Measurements from ENCODE around the gene C2orf49. TPM values are rescaled to one million over a fixed set of nuclear protein-coding genes. Genes with fewer than 3 reads are reported as not detected.

C2orf49 gene
- total and polyA plus RNA-seq, 10 of the 15 experiments (the other 5 are each of a cell fraction or from before 2014, with no cell fraction given), result 7.2 to 24.2 (median 15.5) TPM

DNA sequence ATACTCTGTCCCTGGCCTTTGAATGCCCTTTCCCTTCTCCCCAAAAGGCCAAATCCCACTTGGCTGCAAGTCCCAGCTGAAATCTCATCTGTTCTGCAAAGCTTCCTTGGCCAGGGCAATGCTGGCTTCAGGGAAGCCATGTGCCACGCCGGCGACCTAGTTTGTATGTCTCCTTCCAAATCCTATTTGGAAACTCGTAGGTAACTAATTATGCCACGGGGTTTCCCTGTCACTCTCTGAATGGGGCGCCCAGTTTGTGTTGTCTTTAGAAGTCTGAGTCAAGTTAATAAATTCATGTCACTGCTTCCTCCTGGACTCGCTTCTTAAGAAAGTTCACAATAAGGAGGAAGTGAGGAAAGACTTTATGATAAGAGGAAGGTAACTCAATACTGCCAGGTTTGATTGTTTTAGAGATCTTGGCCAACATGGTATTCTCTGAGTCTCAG, 42.4 kb downstream of the C2orf49 start:
- no peaks in the 10 kb centered on the region for H3K36me3 ChIP-seq (ENCODE audit: control insufficient read depth in 2 of 2, insufficient read depth in 2 of 2, low read length in 1 of 2)
- H3K4me2 ChIP-seq (ENCODE audit: control insufficient read depth, insufficient read depth), result no peak overlapping the region
- 54% methylated on average over 7 of the region's 7 CpGs for WGBS (ENCODE audit: insufficient coverage, insufficient replicate concordance, low lambda C conversion rate, missing lambda C conversion rate)
- no peak overlapping the region for H2AFZ ChIP-seq (ENCODE audit: control insufficient read depth, low read depth, low read length)
- no peak for FAIRE-seq
- ChIA-PET POLR2A (no interaction called here), SMC1A (ENCODE audit: uncharacterized antibody, unreplicated experiment) (interaction anchor here (1.5 kb wide), 1 partner anchor 140 kb away, joined by 3 read pairs; no protein-coding TSS in a partner anchor), RAD21 (ENCODE audit: unreplicated experiment) (no interaction called here), CTCF (no interaction called here)
- in situ Hi-C loops (cut with MboI) (no loop called here), intact Hi-C loops (cut with micrococcal nuclease; ENCODE audit: unreplicated experiment) (loop anchor here (10.0 kb wide), 1 partner anchor 365 kb away; the partner anchor contains the start of gene NCK2)
- H3K4me3 ChIP-seq, result no peak overlapping the region
- H3K27ac ChIP-seq (ENCODE audit: control insufficient read depth, insufficient read depth), result no peak overlapping the region
- no peaks in the 10 kb centered on the region; the same call in 1 of the 2 replicates for H3K79me2 ChIP-seq (ENCODE audit: control insufficient read depth, insufficient read depth, low read length)
- no peaks in the 10 kb centered on the region for H3K9me3 ChIP-seq (replicated peaks; ENCODE audit: control insufficient read depth, insufficient read depth, low read length)
- no TSS peak for BruUV-seq (replicated peaks)
- no peaks in the 10 kb centered on the region for H4K20me1 ChIP-seq (ENCODE audit: control insufficient read depth, insufficient read depth)
- ATAC-seq, result no peak
- no peak for DNase-seq (ENCODE audit: low read depth, low spot score)
- TF ChIP-seq BMI1 (IDR thresholded peaks at IDR 0.05; ENCODE audit: borderline replicate concordance) (no peak), MYC (IDR thresholded peaks at IDR 0.05; ENCODE audit: insufficient read depth, insufficient read length, insufficient replicate concordance, low read length, severe bottlenecking) (no peak), NFYB (IDR thresholded peaks at IDR 0.05; ENCODE audit: insufficient read depth, low read depth, low read length) (no peak), JUNB (IDR thresholded peaks at IDR 0.05) (no peak), STAT1 (conservative IDR thresholded peaks at IDR 0.05) (no peak)
- H3K27me3 ChIP-seq (replicated peaks in 1 of 2; ENCODE audit: control insufficient read depth in 2 of 2, insufficient read depth in 2 of 2, low read length in 1 of 2), result no peaks in the 10 kb centered on the region
- H3K4me1 ChIP-seq (ENCODE audit: control insufficient read depth, insufficient read depth, low read length), result no peaks in the 10 kb centered on the region
- H3K9ac ChIP-seq (ENCODE audit: control insufficient read depth, insufficient read depth, low read length), result no peak overlapping the region

DNA sequence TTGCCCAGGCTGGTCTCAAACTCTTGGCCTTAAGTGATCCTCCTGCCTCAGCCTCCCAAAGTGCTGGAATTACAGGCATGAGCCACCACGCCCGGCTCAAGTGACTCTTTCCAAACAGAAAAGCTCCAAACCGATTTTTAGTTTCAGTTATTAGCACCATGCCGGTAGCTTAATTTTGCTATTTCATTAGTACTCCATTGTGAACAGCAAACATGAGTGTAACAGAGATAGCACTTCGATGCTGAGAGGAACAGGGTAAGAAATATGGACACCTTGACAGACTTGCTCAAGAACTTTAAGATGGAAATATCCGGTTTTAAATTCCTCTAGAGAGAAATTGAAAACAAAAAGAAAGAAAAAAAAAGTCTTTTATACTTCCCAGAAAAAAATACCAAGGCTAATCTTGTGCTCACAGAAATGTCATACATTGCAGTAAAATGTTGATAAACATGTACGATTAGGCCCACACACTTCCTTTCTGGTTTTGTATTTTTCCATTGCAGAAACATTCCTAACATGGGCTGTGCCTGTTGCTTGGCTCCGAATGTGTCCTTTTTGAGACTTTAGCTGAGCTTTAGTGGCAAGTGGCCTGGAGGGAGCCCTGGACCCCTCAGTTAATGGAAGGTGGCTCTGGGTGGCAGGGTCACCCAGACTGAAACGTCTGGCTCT, 43.2 kb downstream of the C2orf49 start:
- H3K36me3 ChIP-seq (ENCODE audit: control insufficient read depth in 2 of 2, insufficient read depth in 2 of 2, low read length in 1 of 2), result no peaks in the 10 kb centered on the region
- H3K27me3 ChIP-seq (replicated peaks in 1 of 2; ENCODE audit: control insufficient read depth in 2 of 2, insufficient read depth in 2 of 2, low read length in 1 of 2), result no peaks in the 10 kb centered on the region
- no peak overlapping the region for H3K4me2 ChIP-seq (ENCODE audit: control insufficient read depth, insufficient read depth)
- no peaks in the 10 kb centered on the region for H4K20me1 ChIP-seq (ENCODE audit: control insufficient read depth, insufficient read depth)
- 21% methylated on average over 9 of the region's 9 CpGs for WGBS (ENCODE audit: insufficient coverage, insufficient replicate concordance, low lambda C conversion rate, missing lambda C conversion rate)
- in situ Hi-C loops (cut with MboI) (no loop called here), intact Hi-C loops (cut with micrococcal nuclease; ENCODE audit: unreplicated experiment) (no loop called here)
- DNase-seq (ENCODE audit: low read depth, low spot score) (no peak), FAIRE-seq (no peak), ATAC-seq (no peak)
- no peak overlapping the region for H2AFZ ChIP-seq (ENCODE audit: control insufficient read depth, low read depth, low read length)
- no peaks in the 10 kb centered on the region for H3K79me2 ChIP-seq (ENCODE audit: control insufficient read depth, insufficient read depth, low read length)
- ChIA-PET SMC1A (ENCODE audit: uncharacterized antibody, unreplicated experiment) (no interaction called here), RAD21 (ENCODE audit: unreplicated experiment) (no interaction called here), CTCF (no interaction called here), POLR2A (interaction anchor here (0.6 kb wide), 1 partner anchor 50 kb away, joined by 9 read pairs; no protein-coding TSS in a partner anchor)
- H3K27ac ChIP-seq (ENCODE audit: control insufficient read depth, insufficient read depth), result no peak overlapping the region
- H3K9ac ChIP-seq (ENCODE audit: control insufficient read depth, insufficient read depth, low read length), result no peak overlapping the region
- H3K4me3 ChIP-seq, result no peak overlapping the region
- no TSS peak for BruUV-seq (replicated peaks)
- no peaks in the 10 kb centered on the region for H3K9me3 ChIP-seq (replicated peaks; ENCODE audit: control insufficient read depth, insufficient read depth, low read length)
- H3K4me1 ChIP-seq (ENCODE audit: control insufficient read depth, insufficient read depth, low read length), result no peaks in the 10 kb centered on the region
- TF ChIP-seq, protein P1, sequence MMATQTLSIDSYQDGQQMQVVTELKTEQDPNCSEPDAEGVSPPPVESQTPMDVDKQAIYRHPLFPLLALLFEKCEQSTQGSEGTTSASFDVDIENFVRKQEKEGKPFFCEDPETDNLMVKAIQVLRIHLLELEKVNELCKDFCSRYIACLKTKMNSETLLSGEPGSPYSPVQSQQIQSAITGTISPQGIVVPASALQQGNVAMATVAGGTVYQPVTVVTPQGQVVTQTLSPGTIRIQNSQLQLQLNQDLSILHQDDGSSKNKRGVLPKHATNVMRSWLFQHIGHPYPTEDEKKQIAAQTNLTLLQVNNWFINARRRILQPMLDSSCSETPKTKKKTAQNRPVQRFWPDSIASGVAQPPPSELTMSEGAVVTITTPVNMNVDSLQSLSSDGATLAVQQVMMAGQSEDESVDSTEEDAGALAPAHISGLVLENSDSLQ (IDR thresholded peaks at IDR 0.05), result no peak
- no peak for TF ChIP-seq POLR2AphosphoS5 (IDR thresholded peaks at IDR 0.05; ENCODE audit: low read length)
- no peak for TF ChIP-seq ZZZ3 (IDR thresholded peaks at IDR 0.05; ENCODE audit: control insufficient read depth, insufficient read length, low read depth)
- no peak for TF ChIP-seq SMARCA5 (IDR thresholded peaks at IDR 0.05)
- no peak for TF ChIP-seq SKIL (IDR thresholded peaks at IDR 0.05; ENCODE audit: low read depth, poor library complexity, severe bottlenecking)
- no peak for TF ChIP-seq SIN3A (IDR thresholded peaks at IDR 0.05; ENCODE audit: low read depth, low read length)
- TF ChIP-seq BACH1 (IDR thresholded peaks at IDR 0.05; ENCODE audit: borderline replicate concordance), result no peak

Data from GM12878 (cell line).